Heart right ventricle (tissue), 16 donors: ENCODE data around the gene WIPF1. TPM values are rescaled to one million over a fixed set of nuclear protein-coding genes. Genes with fewer than 3 reads are reported as not detected.

Experiments used
- ATAC-seq, 8 donors: fragments of 200-7000 bp; cut with Tn5 transposase; one replicate each; pipeline ENCODE4 v1.9.1; 2020; ENCODE audit warnings: mild to moderate bottlenecking in 8 of 8, moderate library complexity in 8 of 8, moderate number of reproducible peaks in 1 of 8
- DNase-seq, 2 donors: peaks; one replicate each; pipeline ENCODE4 v3.0.0-alpha.2; 2020
- H3K27ac ChIP-seq, 10 donors: fragments of 200-600 bp; sonication (generic) in 2 of 10; one replicate each; pipeline versions ENCODE4 v1.5.0 to v1.8.0; 2020 to 2022; ENCODE audit warnings: mild to moderate bottlenecking in 3 of 10
- H3K27me3 ChIP-seq, 7 donors: fragments of 200-600 bp; one replicate each; pipeline ENCODE4 v1.8.0; 2021 to 2022; ENCODE audit warnings: mild to moderate bottlenecking in 2 of 7
- H3K36me3 ChIP-seq, 9 donors: fragments of 200-600 bp; sonication (generic) in 1 of 9; one replicate each; pipeline versions ENCODE4 v1.5.0 to v1.8.0; 2020 to 2022; ENCODE audit warnings: mild to moderate bottlenecking in 2 of 9
- H3K4me1 ChIP-seq, 9 donors: fragments of 200-600 bp; sonication (generic) in 1 of 9; one replicate each; pipeline versions ENCODE4 v1.5.0 to v1.8.0; 2020 to 2022; ENCODE audit warnings: mild to moderate bottlenecking in 4 of 9
- H3K4me3 ChIP-seq, 10 donors: fragments of 200-600 bp; sonication (generic) in 2 of 10; one replicate each; pipeline versions ENCODE4 v1.5.0 to v1.8.0; 2020 to 2022; ENCODE audit warnings: mild to moderate bottlenecking in 7 of 10, moderate library complexity in 2 of 10
- H3K9me3 ChIP-seq, 11 donors: fragments of 200-600 bp in 10 of 11; sonication (generic) in 2 of 11; one replicate each; pipeline versions ENCODE4 v1.5.0 to v1.8.0; 2013 to 2022; ENCODE audit warnings: mild to moderate bottlenecking in 2 of 11, control low read depth in 1 of 11, moderate library complexity in 1 of 11
- WGBS, 2 donors: extraction: QIAGEN DNeasy Blood & Tissue Kit; methylation state at CpG; one replicate each; pipeline ENCODE4 v1.1.7; 2013; ENCODE audit warnings: inconsistent platforms in 1 of 2; 5-methylcytosine and 5-hydroxymethylcytosine counted together
- intact Hi-C, 10 donors: fragments of 100-400 bp; cut with DNase I; formaldehyde crosslinking; loops; one replicate each; pipeline versions ENCODE4 v1.11.1 to v1.14.2; 2022
- long read RNA-seq, 3 donors: library from polyadenylated mRNA; unstranded; transcript quantifications; one replicate each; pipeline ENCODE4 v2.0.0, GENCODE V29; 2020 to 2021
- polyA plus RNA-seq, 2 donors: library from polyadenylated mRNA; stranded (reverse); fragments of 200-250 nt; gene quantifications; one replicate each; pipeline ENCODE4 v1.2.3, GENCODE V29; 2013
- total RNA-seq, 10 donors: library from RNA; stranded (reverse); fragmentation: NEBNext Ultra II Directional in 3 of 10; extraction: Animal tissue kit (Norgen Biotek cat#: 25700) in 3 of 10; gene quantifications; one replicate each; pipeline versions ENCODE4 v1.2.1 to v1.2.4, GENCODE V29; 2021 to 2023
- TF ChIP-seq, protein P1 (sequence below), 9 donors: fragments of 200-600 bp; sonication (generic) in 2 of 9; IDR thresholded peaks; one replicate each; pipeline versions ENCODE4 v1.5.0 to v1.8.0; 2021 to 2022; ENCODE audit warnings: antibody characterized with exemption in 9 of 9, mild to moderate bottlenecking in 5 of 9, moderate library complexity in 1 of 9
- donor health status: Arrhythmogenic right ventricular cardiomyopathy.
- donor health status: ischemic (EF 13 %, LVEDD 7.1; RV severe dilation, severe dysfunction).
- donor health status: healthy with polysubstance abuse.
- donor health status: DM: no; HTN: yes; CAD: no.
- donor health status: DM: no; HTN: no; CAD: no.
- donor health status: ischemic (EF 25% LVEDD 6.9; RV normal size, moderate dysfunction).
- donor health status: ischemic (EF 25% LVEDD 5.7; RV mildly dilated, moderate dysfunction).
- donor health status: healthy.
- donor health status: DM: yes; HTN: yes; CAD: no.
- donor health status: Ischemic cardiomyopathy.
- donor health status: ischemic (EF 35%, LVEDD 5.7; RV mildly dilated, moderate dysfunction).
- donor health status: nonischemic (EF 11% LVEDD 7.7; RV severe dilation, severe dysfunction).
- donor health status: DM: yes; HTN: yes; CAD: no.
- donor health status: PGD.
- donor health status: ischemic (EF 29% LVEDD 5.4; RV normal size, mild dysfunction).
- donor health status: nonischemic (EF 23%, LVEDD 6.1; RV moderate dilation, normal function).

WIPF1 gene, protein sequence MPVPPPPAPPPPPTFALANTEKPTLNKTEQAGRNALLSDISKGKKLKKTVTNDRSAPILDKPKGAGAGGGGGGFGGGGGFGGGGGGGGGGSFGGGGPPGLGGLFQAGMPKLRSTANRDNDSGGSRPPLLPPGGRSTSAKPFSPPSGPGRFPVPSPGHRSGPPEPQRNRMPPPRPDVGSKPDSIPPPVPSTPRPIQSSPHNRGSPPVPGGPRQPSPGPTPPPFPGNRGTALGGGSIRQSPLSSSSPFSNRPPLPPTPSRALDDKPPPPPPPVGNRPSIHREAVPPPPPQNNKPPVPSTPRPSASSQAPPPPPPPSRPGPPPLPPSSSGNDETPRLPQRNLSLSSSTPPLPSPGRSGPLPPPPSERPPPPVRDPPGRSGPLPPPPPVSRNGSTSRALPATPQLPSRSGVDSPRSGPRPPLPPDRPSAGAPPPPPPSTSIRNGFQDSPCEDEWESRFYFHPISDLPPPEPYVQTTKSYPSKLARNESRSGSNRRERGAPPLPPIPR
- total RNA-seq (10 to 100 TPM; 12.4 to 48.1 (median 15.6) TPM), polyA plus RNA-seq (10 to 100 TPM in 1 of 2 donors, 1 to 10 TPM in 1; 9.1 to 16.6 TPM)
- long read RNA-seq, donor 1, partial matches to known transcripts = 3 of 12 reads
- long read RNA-seq, donor 1, other reads (novel, unspliced or antisense) = 7 of 12 reads
- long read RNA-seq, donor 2, transcript WIPF1-202 (8 exons, 2,003 nt) = major isoform, 5 of 15 reads
- long read RNA-seq, donor 2, partial matches to known transcripts = 6 of 15 reads
- long read RNA-seq, donor 2, other reads (novel, unspliced or antisense) = 4 of 15 reads
- long read RNA-seq, donor 3, partial matches to known transcripts = 3 of 14 reads
- long read RNA-seq, donor 3, other reads (novel, unspliced or antisense) = 10 of 14 reads

DNA sequence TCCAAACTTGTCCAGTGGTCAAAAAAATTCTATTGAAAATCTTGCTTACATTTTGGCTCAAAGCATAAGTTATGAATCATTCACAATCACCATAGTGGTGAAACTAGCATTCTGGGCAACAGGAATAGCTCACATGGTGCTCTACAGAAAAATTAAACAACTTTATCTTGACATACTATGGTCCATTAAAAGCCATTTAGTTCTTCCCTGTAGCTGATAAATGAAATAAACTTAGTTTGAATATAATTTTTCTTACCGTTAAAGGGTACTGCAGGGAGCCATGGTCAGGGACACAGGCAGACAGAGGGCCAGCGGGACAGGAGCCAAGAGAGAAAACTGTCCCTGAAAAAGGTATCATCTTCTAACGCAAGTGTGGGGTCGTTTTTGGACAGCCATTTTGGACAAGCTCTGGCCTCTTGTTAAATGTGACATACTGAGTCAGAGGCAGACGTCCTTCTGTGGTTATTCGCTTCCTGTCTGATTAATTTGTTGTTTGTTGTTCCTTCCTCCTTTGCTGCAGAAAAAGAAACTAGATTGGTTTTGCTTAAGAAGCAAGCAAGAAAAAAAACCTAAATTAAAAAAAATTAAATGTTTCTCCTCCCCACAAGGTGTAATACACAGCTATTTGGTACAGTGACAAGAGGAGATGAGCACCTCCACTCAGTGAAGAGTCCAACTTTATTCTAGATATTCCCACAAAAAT lies at the start of gene WIPF1:
Gene WIPF1 (minus strand): TSS at position 460 of the 703 bp plus-strand sequence. CDS start 12,231 bp downstream, outside the sequence.
- H3K4me1 ChIP-seq = peaks cover 0 to 98% (median 26%) of the 10 kb centered on the region in 9 donors
- intact Hi-C loops = loop anchor here in 1 of 10 donors (10.0 kb wide), 1 partner anchor 113 kb away; the partner anchor contains the start of gene GPR155
- peak in 6 of 8 donors; percentile 39 to 68 (median 50) for ATAC-seq

DNA sequence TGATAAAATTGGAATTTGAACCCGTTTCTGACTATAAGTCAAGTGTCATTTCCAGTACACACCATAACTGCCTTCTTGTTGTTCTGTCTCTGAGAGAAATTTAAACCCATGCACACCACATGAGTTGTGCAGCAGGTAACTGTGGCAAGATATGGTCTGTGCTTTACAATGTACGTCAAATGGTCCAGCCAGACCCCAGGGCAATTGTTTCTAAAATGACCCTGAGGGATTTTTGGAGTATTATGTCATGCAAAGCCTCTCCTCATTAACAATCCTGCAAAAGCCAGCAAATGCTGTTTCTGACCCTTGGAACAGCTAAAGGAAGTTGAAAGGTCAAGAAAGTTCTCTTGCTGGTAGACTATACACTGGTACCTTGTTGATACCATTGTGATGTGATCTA lies 47.7 kb upstream of the WIPF1 start:
- 81 to 87% methylated on average over 2 of the region's 2 CpGs for WGBS, 2 donors
- H3K36me3 ChIP-seq = peaks cover 0 to 14% (median 0%) of the 10 kb centered on the region in 9 donors
- TF ChIP-seq, protein P1, sequence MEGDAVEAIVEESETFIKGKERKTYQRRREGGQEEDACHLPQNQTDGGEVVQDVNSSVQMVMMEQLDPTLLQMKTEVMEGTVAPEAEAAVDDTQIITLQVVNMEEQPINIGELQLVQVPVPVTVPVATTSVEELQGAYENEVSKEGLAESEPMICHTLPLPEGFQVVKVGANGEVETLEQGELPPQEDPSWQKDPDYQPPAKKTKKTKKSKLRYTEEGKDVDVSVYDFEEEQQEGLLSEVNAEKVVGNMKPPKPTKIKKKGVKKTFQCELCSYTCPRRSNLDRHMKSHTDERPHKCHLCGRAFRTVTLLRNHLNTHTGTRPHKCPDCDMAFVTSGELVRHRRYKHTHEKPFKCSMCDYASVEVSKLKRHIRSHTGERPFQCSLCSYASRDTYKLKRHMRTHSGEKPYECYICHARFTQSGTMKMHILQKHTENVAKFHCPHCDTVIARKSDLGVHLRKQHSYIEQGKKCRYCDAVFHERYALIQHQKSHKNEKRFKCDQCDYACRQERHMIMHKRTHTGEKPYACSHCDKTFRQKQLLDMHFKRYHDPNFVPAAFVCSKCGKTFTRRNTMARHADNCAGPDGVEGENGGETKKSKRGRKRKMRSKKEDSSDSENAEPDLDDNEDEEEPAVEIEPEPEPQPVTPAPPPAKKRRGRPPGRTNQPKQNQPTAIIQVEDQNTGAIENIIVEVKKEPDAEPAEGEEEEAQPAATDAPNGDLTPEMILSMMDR (IDR thresholded peaks at IDR 0.05) = no peak
- peaks cover 0 to 4% (median 0%) of the 10 kb centered on the region in 9 donors for H3K4me1 ChIP-seq
- intact Hi-C loops = no loop called here
- H3K9me3 ChIP-seq = peaks cover 0 to 35% (median 10%) of the 10 kb centered on the region in 11 donors
- no peak overlapping the region for H3K27ac ChIP-seq
- ATAC-seq = no peak
- no peaks in the 10 kb centered on the region for H3K27me3 ChIP-seq
- H3K4me3 ChIP-seq = no peak overlapping the region
- no peak for DNase-seq

More for the DNA sequence above, at the start of gene WIPF1:
- no peaks in the 10 kb centered on the region for H3K9me3 ChIP-seq
- H3K36me3 ChIP-seq = peaks cover 0 to 12% (median 0%) of the 10 kb centered on the region in 9 donors
- H3K4me3 ChIP-seq = peak within 1 kb of the TSS in 6 of 10 donors; percentile 2 to 52 (median 30)
- 52 to 69% methylated on average over 6 of the region's 6 CpGs for WGBS, 2 donors
- peak within 1 kb of the TSS in 9 of 10 donors; percentile 3 to 98 (median 61) for H3K27ac ChIP-seq
- no peaks in the 10 kb centered on the region for H3K27me3 ChIP-seq
- DNase-seq = peak in 1 of 2 donors; percentile 40
- TF ChIP-seq, protein P1 (IDR thresholded peaks at IDR 0.05) = no peak

DNA sequence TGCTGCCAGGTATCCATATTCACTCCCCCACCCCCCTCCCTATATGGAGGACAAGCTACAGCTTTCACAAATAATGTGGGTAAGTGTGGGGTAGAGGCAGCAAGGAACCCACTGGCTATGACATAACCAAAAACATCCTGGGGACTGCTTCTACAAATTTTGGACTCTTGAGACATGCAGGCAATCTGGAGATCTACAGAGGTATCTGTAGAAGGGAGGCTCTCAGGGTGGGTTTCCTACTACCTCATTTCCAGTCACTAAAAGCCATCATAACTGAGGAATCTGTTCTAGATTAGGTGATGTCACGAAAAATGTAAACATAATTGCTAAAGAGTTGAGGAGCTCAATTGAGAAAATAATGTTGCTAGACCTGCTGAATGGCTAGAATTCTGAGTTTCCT lies 46.8 kb upstream of the WIPF1 start:
- peaks cover 0 to 28% (median 9%) of the 10 kb centered on the region in 11 donors for H3K9me3 ChIP-seq
- H3K4me3 ChIP-seq = no peak overlapping the region
- H3K27me3 ChIP-seq = no peaks in the 10 kb centered on the region
- intact Hi-C loops = no loop called here
- 92 to 100% methylated on average over 1 of the region's 1 CpG for WGBS, 2 donors
- H3K27ac ChIP-seq = no peak overlapping the region
- DNase-seq (no peak), ATAC-seq (no peak)
- H3K36me3 ChIP-seq = peaks cover 0 to 14% (median 0%) of the 10 kb centered on the region in 9 donors
- peaks cover 0 to 4% (median 0%) of the 10 kb centered on the region in 9 donors for H3K4me1 ChIP-seq
- TF ChIP-seq, protein P1 (IDR thresholded peaks at IDR 0.05) = no peak
